Neural progenitor cell (in vitro differentiated cells): Measurements from ENCODE around the gene GRB2. TPM values are rescaled to one million over a fixed set of nuclear protein-coding genes. Genes with fewer than 3 reads are reported as not detected.

Experiments used
- DNase-seq: peaks from one replicate; pipeline ENCODE4 v3.0.0-alpha.2; 2016; ENCODE audit warnings: low spot score
- H2AFZ ChIP-seq: fragments of 200-600 bp; sonication (generic); replicated peaks from 2 replicates; pipeline ENCODE4 v1.6.1; 2016; ENCODE audit warnings: antibody characterized with exemption
- H3F3A ChIP-seq: fragments of 200-600 bp; sonication (generic); 2 replicates; pipeline ENCODE4 v1.6.1; 2016; ENCODE audit warnings: antibody characterized with exemption, low read depth
- H3K27ac ChIP-seq: fragments of 200-600 bp; sonication (generic); 2 replicates; pipeline ENCODE4 v1.5.1; 2016; ENCODE audit warnings: mild to moderate bottlenecking
- H3K27me3 ChIP-seq: fragments of 200-600 bp; sonication (generic); 2 replicates; pipeline ENCODE4 v1.6.1; 2016; ENCODE audit warnings: mild to moderate bottlenecking, moderate library complexity
- H3K36me3 ChIP-seq: fragments of 200-600 bp; sonication (generic); 2 replicates; pipeline ENCODE4 v1.5.1; 2016
- H3K4me1 ChIP-seq: fragments of 200-600 bp; sonication (generic); 2 replicates; pipeline ENCODE4 v1.6.1; 2016; ENCODE audit warnings: mixed run types
- H3K4me2 ChIP-seq: fragments of 200-600 bp; sonication (generic); 2 replicates; pipeline ENCODE4 v1.6.1; 2016
- H3K4me3 ChIP-seq: fragments of 200-600 bp; sonication (generic); 2 replicates; pipeline ENCODE4 v1.5.1; 2016
- H3K79me2 ChIP-seq: fragments of 200-600 bp; sonication (generic); 2 replicates; pipeline ENCODE4 v1.6.1; 2016; ENCODE audit warnings: low read depth
- H3K9ac ChIP-seq: fragments of 200-600 bp; sonication (generic); 2 replicates; pipeline ENCODE4 v1.6.1; 2016
- H3K9me3 ChIP-seq: fragments of 200-600 bp; sonication (generic); 2 replicates; pipeline ENCODE4 v1.5.1; 2016; ENCODE audit warnings: low read depth
- H4K20me1 ChIP-seq: fragments of 200-600 bp; sonication (generic); 2 replicates; pipeline ENCODE4 v1.6.1; 2016; ENCODE audit warnings: low read depth
- H3K27ac Mint-ChIP-seq: 3 replicates; pipeline ENCODE4 v1.8.0; 2021; ENCODE audit warnings: mixed read lengths
- H3K27me3 Mint-ChIP-seq: 2 replicates; pipeline ENCODE4 v1.8.0; 2022; ENCODE audit warnings: low read depth, mild to moderate bottlenecking, inconsistent platforms, moderate library complexity, mixed read lengths; ENCODE audit not compliant: insufficient read depth
- H3K36me3 Mint-ChIP-seq: 3 replicates; pipeline ENCODE4 v1.8.0; 2021; ENCODE audit warnings: mixed read lengths
- H3K4me1 Mint-ChIP-seq: 3 replicates; pipeline ENCODE4 v1.8.0; 2021; ENCODE audit warnings: mixed read lengths
- H3K4me3 Mint-ChIP-seq: 3 replicates; pipeline ENCODE4 v1.8.0; 2021; ENCODE audit warnings: mild to moderate bottlenecking, moderate library complexity, mixed read lengths
- H3K9me3 Mint-ChIP-seq: 3 replicates; pipeline ENCODE4 v1.8.0; 2020; ENCODE audit warnings: mixed read lengths
- EZH2 ChIP-seq: fragments of 200-600 bp; sonication (generic); IDR thresholded peaks from 2 replicates; pipeline ENCODE4 v1.6.1; 2017; ENCODE audit warnings: antibody characterized with exemption, mild to moderate bottlenecking, moderate library complexity
- EZH2phosphoT487 ChIP-seq: fragments of 200-600 bp; sonication (generic); IDR thresholded peaks from 2 replicates; pipeline ENCODE4 v1.6.1; 2017; ENCODE audit warnings: antibody characterized with exemption
- total RNA-seq: library from RNA; depleted of rRNA; stranded (reverse); fragments of >200 nt; gene quantifications from 2 replicates; pipeline ENCODE4 v1.2.3, GENCODE V29; 2015; ENCODE audit warnings: low replicate concordance
- TF ChIP-seq, protein P1 (sequence below): fragments of 200-600 bp; sonication (generic); IDR thresholded peaks from 2 replicates; pipeline ENCODE4 v1.5.1; 2017; ENCODE audit warnings: antibody characterized with exemption, mild to moderate bottlenecking

Gene GRB2
- total RNA-seq, 1 donor from 2014 or later = 72.5 TPM

- no peak overlapping the region for H3K4me2 ChIP-seq
- H3K36me3 ChIP-seq = no peaks in the 10 kb centered on the region
- H2AFZ ChIP-seq = no peak overlapping the region
- no peak overlapping the region for H3K4me3 ChIP-seq
- no peaks in the 10 kb centered on the region for H3K27me3 ChIP-seq
- peaks cover 86% of the 10 kb centered on the region for H3K79me2 ChIP-seq
- TF ChIP-seq, protein P1, sequence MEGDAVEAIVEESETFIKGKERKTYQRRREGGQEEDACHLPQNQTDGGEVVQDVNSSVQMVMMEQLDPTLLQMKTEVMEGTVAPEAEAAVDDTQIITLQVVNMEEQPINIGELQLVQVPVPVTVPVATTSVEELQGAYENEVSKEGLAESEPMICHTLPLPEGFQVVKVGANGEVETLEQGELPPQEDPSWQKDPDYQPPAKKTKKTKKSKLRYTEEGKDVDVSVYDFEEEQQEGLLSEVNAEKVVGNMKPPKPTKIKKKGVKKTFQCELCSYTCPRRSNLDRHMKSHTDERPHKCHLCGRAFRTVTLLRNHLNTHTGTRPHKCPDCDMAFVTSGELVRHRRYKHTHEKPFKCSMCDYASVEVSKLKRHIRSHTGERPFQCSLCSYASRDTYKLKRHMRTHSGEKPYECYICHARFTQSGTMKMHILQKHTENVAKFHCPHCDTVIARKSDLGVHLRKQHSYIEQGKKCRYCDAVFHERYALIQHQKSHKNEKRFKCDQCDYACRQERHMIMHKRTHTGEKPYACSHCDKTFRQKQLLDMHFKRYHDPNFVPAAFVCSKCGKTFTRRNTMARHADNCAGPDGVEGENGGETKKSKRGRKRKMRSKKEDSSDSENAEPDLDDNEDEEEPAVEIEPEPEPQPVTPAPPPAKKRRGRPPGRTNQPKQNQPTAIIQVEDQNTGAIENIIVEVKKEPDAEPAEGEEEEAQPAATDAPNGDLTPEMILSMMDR = no peak
- TF ChIP-seq EZH2phosphoT487 = no peak
- no peak for TF ChIP-seq EZH2
- H3K27ac ChIP-seq = no peak overlapping the region
- no peak overlapping the region for H3K4me3 Mint-ChIP-seq
- H3K9me3 Mint-ChIP-seq = no peaks in the 10 kb centered on the region
- H3K27ac Mint-ChIP-seq = no peak overlapping the region
- peaks cover 21% of the 10 kb centered on the region for H3K4me1 ChIP-seq
- no peaks in the 10 kb centered on the region for H3K9me3 ChIP-seq
- H3K4me1 Mint-ChIP-seq = peaks cover 25% of the 10 kb centered on the region
- no peaks in the 10 kb centered on the region for H3K27me3 Mint-ChIP-seq
- no peak overlapping the region for H3K9ac ChIP-seq
- no peaks in the 10 kb centered on the region for H3K36me3 Mint-ChIP-seq
- H3F3A ChIP-seq = peaks cover 17% of the 10 kb centered on the region
- no peak for DNase-seq
- H4K20me1 ChIP-seq = peaks cover 73% of the 10 kb centered on the region
These were observed 64.8 kb downstream of the GRB2 start for GRCh38 chr17:75340631-75341030.

DNA sequence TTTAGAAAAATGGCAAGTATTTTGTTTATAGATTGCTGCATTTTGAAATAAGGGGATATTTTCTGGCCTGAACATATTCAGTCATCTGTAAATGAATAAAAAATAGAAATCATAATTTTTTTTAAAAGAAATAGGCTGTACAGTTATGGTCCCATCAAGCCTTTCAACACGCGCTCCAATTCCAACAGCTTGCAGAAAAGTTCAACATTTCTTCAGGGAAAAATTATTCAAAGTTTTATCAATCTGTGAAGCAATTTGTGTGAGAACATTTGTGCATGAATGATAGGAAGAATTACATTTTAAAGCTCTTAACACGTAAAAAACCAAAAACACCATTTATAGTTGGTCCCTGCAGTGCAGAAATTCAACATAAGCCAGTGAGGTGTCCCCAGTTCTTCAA lies 65.5 kb downstream of the GRB2 start:
- no peaks in the 10 kb centered on the region for H3K36me3 ChIP-seq
- H3K9ac ChIP-seq = no peak overlapping the region
- H3K9me3 Mint-ChIP-seq = no peaks in the 10 kb centered on the region
- peaks cover 13% of the 10 kb centered on the region for H3F3A ChIP-seq
- peaks cover 86% of the 10 kb centered on the region for H3K79me2 ChIP-seq
- no peak for TF ChIP-seq EZH2phosphoT487
- H3K4me2 ChIP-seq = no peak overlapping the region
- H3K27me3 ChIP-seq = no peaks in the 10 kb centered on the region
- H3K27ac ChIP-seq = no peak overlapping the region
- H3K4me1 Mint-ChIP-seq = peaks cover 24% of the 10 kb centered on the region
- H3K27ac Mint-ChIP-seq = no peak overlapping the region
- H2AFZ ChIP-seq = no peak overlapping the region
- no peaks in the 10 kb centered on the region for H3K9me3 ChIP-seq
- H3K4me3 Mint-ChIP-seq = no peak overlapping the region
- peaks cover 15% of the 10 kb centered on the region for H3K4me1 ChIP-seq
- no peak overlapping the region for H3K4me3 ChIP-seq
- H4K20me1 ChIP-seq = peaks cover 73% of the 10 kb centered on the region
- no peak for DNase-seq
- no peaks in the 10 kb centered on the region for H3K36me3 Mint-ChIP-seq
- peaks cover under 1% of the 10 kb centered on the region for H3K27me3 Mint-ChIP-seq

DNA sequence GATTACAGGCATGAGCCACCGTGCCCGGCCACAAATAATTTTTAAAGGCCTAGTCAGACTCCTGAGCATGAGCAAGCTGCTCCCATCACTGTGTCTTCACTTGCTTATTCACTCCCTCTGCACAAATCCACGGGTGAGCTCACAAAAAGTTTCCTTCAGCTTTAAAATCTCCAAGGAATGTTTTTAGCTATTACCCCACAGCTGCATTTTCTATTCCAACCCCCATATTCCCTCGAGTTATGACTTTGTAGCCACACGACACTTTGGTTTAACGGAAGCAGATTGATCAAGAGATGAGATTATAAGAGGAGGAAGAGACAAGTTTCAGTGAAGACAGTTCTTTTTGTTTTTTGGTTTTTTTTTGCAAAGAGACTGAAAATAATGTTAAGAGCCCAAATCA lies 67.1 kb downstream of the GRB2 start:
- Mint-ChIP-seq H3K4me1 (peaks cover 12% of the 10 kb centered on the region), H3K9me3 (no peaks in the 10 kb centered on the region), H3K36me3 (no peaks in the 10 kb centered on the region), H3K4me3 (no peak overlapping the region), H3K27ac (no peak overlapping the region), H3K27me3 (peaks cover 2% of the 10 kb centered on the region)
- Histone ChIP-seq H3K27ac (no peak overlapping the region), H3K27me3 (no peaks in the 10 kb centered on the region), H3K9ac (no peak overlapping the region), H2AFZ (no peak overlapping the region), H3F3A (peaks cover 4% of the 10 kb centered on the region), H4K20me1 (peaks cover 71% of the 10 kb centered on the region), H3K9me3 (no peaks in the 10 kb centered on the region), H3K4me2 (no peak overlapping the region), H3K4me1 (peaks cover 1% of the 10 kb centered on the region), H3K36me3 (no peaks in the 10 kb centered on the region), H3K4me3 (no peak overlapping the region), H3K79me2 (peaks cover 85% of the 10 kb centered on the region)
- TF ChIP-seq, protein P1 = no peak
- TF ChIP-seq EZH2phosphoT487 (no peak), EZH2 (no peak)
- DNase-seq = no peak

- Mint-ChIP-seq H3K4me1 (peaks cover 12% of the 10 kb centered on the region), H3K27me3 (peaks cover 2% of the 10 kb centered on the region), H3K4me3 (no peak overlapping the region), H3K9me3 (no peaks in the 10 kb centered on the region), H3K27ac (no peak overlapping the region), H3K36me3 (peaks cover 2% of the 10 kb centered on the region)
- no peak overlapping the region for H3K9ac ChIP-seq
- H2AFZ ChIP-seq = no peak overlapping the region
- H3K79me2 ChIP-seq = peaks cover 69% of the 10 kb centered on the region
- no peaks in the 10 kb centered on the region for H3K4me1 ChIP-seq
- no peak overlapping the region for H3K4me2 ChIP-seq
- H3K27ac ChIP-seq = no peak overlapping the region
- H3K36me3 ChIP-seq = no peaks in the 10 kb centered on the region
- no peaks in the 10 kb centered on the region for H3K27me3 ChIP-seq
- TF ChIP-seq EZH2phosphoT487 (no peak), EZH2 (no peak)
- TF ChIP-seq, protein P1 = no peak
- no peak overlapping the region for H3K4me3 ChIP-seq
- DNase-seq = no peak
- H3F3A ChIP-seq = peaks cover 4% of the 10 kb centered on the region
- H3K9me3 ChIP-seq = no peaks in the 10 kb centered on the region
- H4K20me1 ChIP-seq = peaks cover 46% of the 10 kb centered on the region
These were observed 70.2 kb downstream of the GRB2 start for GRCh38 chr17:75335315-75335714.
